Rectal smooth muscle tissue (tissue), 1 donor: ENCODE measurements around the gene NAPA.

Experiments used
- H3K27ac ChIP-seq: one replicate; pipeline ENCODE4 v1.7.0; 2013; ENCODE audit warnings: low read depth, low read length, inconsistent platforms
- H3K27me3 ChIP-seq: one replicate; pipeline ENCODE4 v1.7.0; 2013; ENCODE audit warnings: low read length; ENCODE audit not compliant: control insufficient read depth, insufficient read depth
- H3K36me3 ChIP-seq: one replicate; pipeline ENCODE4 v1.7.0; 2013; ENCODE audit warnings: low read length; ENCODE audit not compliant: control insufficient read depth, insufficient read depth
- H3K4me1 ChIP-seq: one replicate; pipeline ENCODE4 v1.7.0; 2013; ENCODE audit warnings: low read length; ENCODE audit not compliant: control insufficient read depth, insufficient read depth
- H3K4me3 ChIP-seq: one replicate; pipeline ENCODE4 v1.7.0; 2013; ENCODE audit warnings: low read length
- H3K9ac ChIP-seq: one replicate; pipeline ENCODE4 v1.7.0; 2013; ENCODE audit warnings: low read length

Gene NAPA

GRCh38 chr19:47507012-47507411 lies 7.9 kb downstream of the NAPA start:
- peaks cover 23% of the 10 kb centered on the region for H3K4me1 ChIP-seq
- H3K9ac ChIP-seq, result no peak overlapping the region
- H3K27me3 ChIP-seq, result no peaks in the 10 kb centered on the region
- H3K36me3 ChIP-seq, result peaks cover 3% of the 10 kb centered on the region
- H3K4me3 ChIP-seq, result no peak overlapping the region
- no peak overlapping the region for H3K27ac ChIP-seq

GRCh38 chr19:47506459-47506858 lies 8.4 kb downstream of the NAPA start:
- Histone ChIP-seq H3K4me3 (no peak overlapping the region), H3K36me3 (peaks cover 6% of the 10 kb centered on the region), H3K9ac (no peak overlapping the region), H3K4me1 (peaks cover 20% of the 10 kb centered on the region), H3K27me3 (no peaks in the 10 kb centered on the region), H3K27ac (no peak overlapping the region)

- H3K9ac ChIP-seq, result no peak overlapping the region
- peaks cover 15% of the 10 kb centered on the region for H3K4me1 ChIP-seq
- no peak overlapping the region for H3K4me3 ChIP-seq
- H3K36me3 ChIP-seq, result peaks cover 11% of the 10 kb centered on the region
- H3K27me3 ChIP-seq, result no peaks in the 10 kb centered on the region
- H3K27ac ChIP-seq, result no peak overlapping the region
Observed at GRCh38 chr19:47505506-47505905, 9.4 kb downstream of the NAPA start.

- Histone ChIP-seq H3K4me3 (no peak overlapping the region), H3K9ac (no peak overlapping the region), H3K36me3 (peaks cover 19% of the 10 kb centered on the region), H3K4me1 (peaks cover 3% of the 10 kb centered on the region), H3K27ac (no peak overlapping the region), H3K27me3 (no peaks in the 10 kb centered on the region)
Observed at GRCh38 chr19:47503826-47504150, 11.1 kb downstream of the NAPA start.

GRCh38 chr19:47503130-47503825 lies 11.6 kb downstream of the NAPA start:
- no peak overlapping the region for H3K9ac ChIP-seq
- H3K27ac ChIP-seq, result no peak overlapping the region
- H3K36me3 ChIP-seq, result peaks cover 22% of the 10 kb centered on the region

GRCh38 chr19:47499863-47500830 lies 14.7 kb downstream of the NAPA start:
- Histone ChIP-seq H3K36me3 (peaks cover 35% of the 10 kb centered on the region), H3K9ac (no peak overlapping the region), H3K4me3 (no peak overlapping the region), H3K27ac (no peak overlapping the region), H3K4me1 (no peaks in the 10 kb centered on the region), H3K27me3 (no peaks in the 10 kb centered on the region)

More at GRCh38 chr19:47503130-47503825, 11.6 kb downstream of the NAPA start:
- Histone ChIP-seq H3K4me1 (peaks cover 3% of the 10 kb centered on the region), H3K4me3 (no peak overlapping the region), H3K27me3 (no peaks in the 10 kb centered on the region)

- Histone ChIP-seq H3K27me3 (no peaks in the 10 kb centered on the region), H3K9ac (no peak overlapping the region), H3K36me3 (peaks cover 37% of the 10 kb centered on the region), H3K4me1 (no peaks in the 10 kb centered on the region), H3K27ac (no peak overlapping the region), H3K4me3 (no peak overlapping the region)
Observed at GRCh38 chr19:47499371-47499770, 15.5 kb downstream of the NAPA start.

DNA sequence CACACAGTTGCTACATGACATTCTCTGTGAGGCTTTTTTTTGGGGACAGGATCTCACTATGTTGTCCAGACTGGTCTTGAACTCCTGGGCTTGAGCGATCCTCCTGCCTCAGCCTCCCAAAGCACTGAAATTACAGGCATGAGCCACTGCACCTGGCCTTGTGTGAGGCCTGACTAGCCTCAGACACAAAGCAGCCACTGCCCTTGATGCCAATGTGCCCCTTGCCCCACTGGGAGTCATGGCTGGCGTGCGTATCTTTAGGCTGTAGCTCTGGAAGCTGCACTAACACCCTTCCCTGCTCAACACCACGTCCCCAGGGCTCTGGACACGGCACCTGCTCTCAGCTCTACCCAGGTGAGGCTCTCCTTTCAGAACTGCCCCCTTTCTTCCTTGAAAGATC lies 16.3 kb downstream of the NAPA start:
- Histone ChIP-seq H3K27ac (no peak overlapping the region), H3K36me3 (peaks cover 37% of the 10 kb centered on the region), H3K4me1 (no peaks in the 10 kb centered on the region), H3K9ac (no peak overlapping the region), H3K27me3 (no peaks in the 10 kb centered on the region), H3K4me3 (no peak overlapping the region)

DNA sequence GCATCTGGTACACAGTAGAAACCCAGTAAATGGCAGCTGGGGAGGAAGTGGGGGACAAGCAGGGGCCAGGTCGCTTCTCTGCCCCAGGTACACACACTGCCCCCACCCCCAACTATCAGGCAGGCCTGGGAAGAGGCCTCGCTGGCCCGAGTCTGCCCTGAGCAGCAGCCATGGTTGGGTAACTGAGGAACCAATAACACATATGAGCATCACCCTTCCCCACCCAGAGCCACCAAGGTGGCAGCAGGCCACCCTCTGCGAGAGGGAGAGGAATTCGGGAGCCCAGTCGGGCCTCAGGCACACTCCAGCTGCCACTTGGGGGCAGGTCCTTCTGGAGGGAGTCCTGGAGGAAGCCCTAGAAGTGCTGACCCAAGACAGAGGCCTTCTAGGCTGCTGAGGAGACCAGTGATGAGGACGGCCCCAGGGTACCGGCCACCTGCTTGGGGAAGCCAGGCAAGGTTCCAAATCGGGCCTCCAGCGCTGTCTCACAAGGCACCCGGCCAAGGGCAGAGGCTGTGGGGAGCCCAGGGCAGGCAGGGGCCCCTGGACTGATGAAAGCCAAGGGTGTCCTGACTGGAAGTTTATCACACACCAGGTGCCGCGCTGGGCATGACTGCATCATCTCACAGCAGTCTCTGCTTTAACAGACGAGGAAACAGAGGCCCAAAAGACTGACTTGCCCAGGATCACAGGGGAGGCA lies 16.9 kb downstream of the NAPA start:
- Histone ChIP-seq H3K27me3 (no peaks in the 10 kb centered on the region), H3K4me3 (no peak overlapping the region), H3K4me1 (no peaks in the 10 kb centered on the region), H3K9ac (no peak overlapping the region), H3K36me3 (peaks cover 34% of the 10 kb centered on the region), H3K27ac (no peak overlapping the region)

DNA sequence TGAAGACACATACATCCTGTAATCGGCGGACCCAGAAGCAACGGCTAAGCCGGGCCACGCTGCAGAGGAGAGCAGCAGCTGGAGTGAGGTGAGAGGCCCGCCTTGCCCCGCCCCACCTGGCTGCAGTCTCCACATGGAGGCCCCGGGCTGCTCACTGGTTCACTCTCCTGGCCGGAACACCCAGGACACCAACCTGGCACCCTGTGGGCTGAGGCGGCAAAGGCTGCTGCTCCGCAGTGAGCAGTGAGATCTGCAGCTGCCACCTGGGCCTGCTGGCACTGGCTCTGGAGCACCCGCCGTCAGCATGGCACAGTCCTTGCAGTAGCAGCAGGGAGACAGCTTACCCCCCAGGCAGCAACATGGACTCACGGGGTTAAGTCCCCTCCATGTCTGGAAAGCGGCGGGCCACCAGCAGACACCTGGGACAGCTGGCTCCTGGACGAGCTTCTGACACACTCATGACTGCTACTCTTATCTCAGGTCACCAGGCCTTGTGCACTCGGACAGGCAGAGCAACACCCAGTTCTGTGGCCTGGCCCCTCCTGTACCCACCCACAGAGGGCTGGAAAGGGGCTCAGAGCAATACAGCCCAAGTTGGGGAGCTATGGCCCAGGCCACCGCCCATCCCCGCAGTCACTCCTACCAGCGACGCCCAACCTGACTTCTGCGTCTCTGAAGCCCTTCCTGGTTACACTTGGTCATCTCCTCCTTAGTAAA lies 17.7 kb downstream of the NAPA start:
- no peak overlapping the region for H3K9ac ChIP-seq
- H3K36me3 ChIP-seq, result peaks cover 35% of the 10 kb centered on the region
- no peak overlapping the region for H3K27ac ChIP-seq
- no peaks in the 10 kb centered on the region for H3K4me1 ChIP-seq
- H3K4me3 ChIP-seq, result no peak overlapping the region
- H3K27me3 ChIP-seq, result no peaks in the 10 kb centered on the region

DNA sequence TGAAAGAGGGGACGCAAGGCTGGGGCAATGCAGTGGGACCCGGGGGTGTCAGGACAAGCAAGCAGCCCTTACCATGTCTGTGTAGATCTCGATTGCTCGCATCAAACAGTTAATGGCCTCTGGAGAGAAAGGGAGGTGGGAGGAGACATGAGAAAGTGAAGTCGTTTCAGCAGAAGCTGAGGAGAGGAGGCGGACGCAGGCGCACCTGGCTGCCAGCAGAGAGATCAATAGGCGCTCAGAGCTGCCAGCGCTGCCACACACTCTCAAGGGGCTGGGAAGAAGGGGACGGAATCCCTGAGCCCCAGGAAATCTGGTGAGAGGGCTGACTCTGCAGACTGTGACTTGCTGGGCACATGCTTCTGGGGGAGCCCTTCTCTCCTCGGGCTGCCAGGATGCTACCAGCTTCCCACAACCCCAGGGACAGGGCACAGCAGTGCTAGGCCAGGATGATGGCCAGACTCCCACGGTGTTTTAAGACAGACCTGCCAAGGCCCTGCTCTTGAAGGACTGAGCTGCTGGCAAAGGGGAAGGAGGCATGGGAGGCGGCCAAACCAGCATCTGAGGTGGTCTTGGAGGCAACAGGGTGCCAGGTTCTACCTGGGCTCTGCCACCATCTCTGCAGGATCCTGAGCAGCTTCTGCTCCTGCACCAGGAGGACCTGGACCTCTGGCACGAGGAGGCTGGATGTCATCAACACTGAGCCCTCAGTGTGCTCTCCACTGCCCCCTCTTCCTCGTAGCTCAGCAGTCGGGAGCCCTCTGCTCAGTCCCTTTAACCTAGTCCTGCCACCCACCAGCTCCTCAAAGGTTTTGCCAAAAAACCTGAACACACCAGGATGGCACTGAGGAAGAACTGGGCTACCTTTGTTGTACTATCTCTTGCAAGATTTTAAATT lies 19.1 kb downstream of the NAPA start:
- Histone ChIP-seq H3K27ac (no peak overlapping the region), H3K9ac (no peak overlapping the region), H3K27me3 (no peaks in the 10 kb centered on the region), H3K4me3 (no peak overlapping the region), H3K4me1 (no peaks in the 10 kb centered on the region), H3K36me3 (peaks cover 36% of the 10 kb centered on the region)
